Measurements from ENCODE around the gene ACE2. TPM values are rescaled to one million over a fixed set of nuclear protein-coding genes. Genes with fewer than 3 reads are reported as not detected.
"Not testable (repeated sequence)": the region's sequence is repeated elsewhere in the genome, so short reads cannot be mapped to it uniquely, and the experiment has no call there.

ACE2 gene
- not detected in 2 replicates for total RNA-seq

DNA sequence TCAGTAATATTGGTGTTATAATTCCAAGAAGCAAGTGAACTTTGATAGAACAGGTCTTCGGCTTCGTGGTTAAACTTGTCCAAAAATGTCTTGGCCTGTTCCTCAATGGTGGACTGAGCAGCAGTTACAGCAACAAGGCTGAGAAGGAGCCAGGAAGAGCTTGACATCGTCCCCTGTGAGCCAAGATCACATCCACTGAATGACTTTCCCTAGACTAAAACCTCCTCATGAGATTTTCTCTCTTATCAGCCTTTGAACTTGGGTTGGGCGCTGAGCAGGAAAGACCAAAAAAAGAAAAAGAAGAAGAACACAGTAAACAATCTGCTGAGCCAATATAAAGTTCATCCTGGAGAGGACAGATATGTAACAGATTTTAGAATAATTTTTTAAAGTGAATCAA lies at the start of gene ACE2:
Gene ACE2, minus strand, starts transcription at position 216 of the 400 bp plus-strand sequence. Its CDS starts 49 bp downstream, at position 167.
- no peak for DNase-seq (ENCODE audit: extremely low read depth, low read depth, low spot score)

DNA sequence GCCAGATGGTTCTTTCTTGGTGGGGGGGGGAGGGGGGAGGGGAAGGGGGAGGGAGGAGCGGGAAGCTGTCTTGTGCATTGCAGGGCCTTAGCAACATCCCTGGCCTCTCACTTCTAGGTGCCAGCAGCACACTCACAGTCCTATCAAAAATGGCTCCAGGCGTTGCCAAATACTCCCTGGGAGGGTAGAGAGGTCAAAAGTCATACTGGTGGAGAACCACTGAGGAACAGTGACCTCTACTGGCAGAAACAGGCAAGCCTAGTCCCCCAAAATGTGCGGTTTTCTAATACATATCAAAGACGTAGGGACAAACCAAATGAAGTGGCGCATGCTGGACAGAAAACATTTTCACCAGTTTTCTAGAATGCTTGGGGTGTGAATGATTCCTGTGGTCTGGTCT lies 46.8 kb upstream of the ACE2 start:
- not testable (repeated sequence) for DNase-seq (ENCODE audit: extremely low read depth, low read depth, low spot score)

DNA sequence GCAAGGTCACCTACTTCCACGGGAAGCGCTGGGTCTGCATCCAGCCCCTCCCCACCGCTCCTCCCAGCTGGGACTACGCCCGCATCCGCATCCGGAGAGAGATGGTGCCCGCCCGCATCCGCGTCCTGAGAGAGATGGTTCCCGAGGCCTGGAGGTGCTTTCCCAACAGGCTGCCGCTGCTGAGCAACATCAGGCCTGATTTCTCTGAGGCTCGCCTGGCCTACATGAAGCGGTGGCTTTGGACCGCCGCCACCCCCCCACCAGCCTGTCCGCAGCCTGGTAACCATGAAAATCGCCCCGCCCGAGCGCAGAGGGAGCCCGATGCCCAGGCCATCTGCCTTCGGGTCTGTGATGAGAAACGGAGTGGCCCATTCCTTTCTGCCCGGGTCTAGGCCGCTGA lies 45.8 kb upstream of the ACE2 start:
- DNase-seq (ENCODE audit: extremely low read depth, low read depth, low spot score): no peak

DNA sequence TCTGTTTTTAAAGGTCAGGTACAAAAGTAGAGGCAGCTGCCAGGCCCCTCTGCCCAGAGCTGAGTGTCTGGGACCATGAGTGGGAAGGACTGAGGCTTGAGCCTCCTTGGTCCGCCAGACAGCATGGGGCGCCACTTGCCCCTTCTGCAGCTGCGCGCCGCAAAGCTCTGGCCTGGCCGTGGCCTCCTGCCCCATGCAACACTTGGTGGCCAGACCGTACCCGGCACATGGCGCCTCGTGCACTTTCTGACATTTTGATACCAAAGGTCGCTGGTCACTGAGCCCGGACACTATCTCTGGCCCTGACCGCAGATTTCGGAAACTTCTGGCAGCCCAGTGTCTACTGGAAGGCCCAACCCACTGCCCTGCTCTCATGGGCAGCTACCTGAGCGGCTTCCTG lies 45.3 kb upstream of the ACE2 start:
- DNase-seq (ENCODE audit: extremely low read depth, low read depth, low spot score): no peak

DNA sequence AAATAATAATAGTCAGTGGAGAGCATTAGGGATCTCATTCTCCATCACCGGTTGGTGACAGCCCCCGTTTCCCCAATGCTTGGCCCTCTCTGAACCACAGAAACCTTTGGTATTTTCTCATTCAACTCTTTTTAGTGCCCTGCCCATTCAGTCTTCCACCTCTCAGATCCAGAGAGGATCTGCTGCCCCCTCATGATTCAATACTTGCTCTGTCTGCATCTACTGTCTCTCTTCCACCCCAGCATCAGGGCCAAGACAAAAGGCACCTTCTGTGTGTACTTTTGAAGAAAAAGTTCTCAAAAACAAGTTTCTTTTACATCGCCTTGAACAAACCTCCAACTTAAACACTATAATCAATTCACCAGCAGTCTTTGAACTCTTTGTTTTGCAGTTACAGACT lies 44.5 kb upstream of the ACE2 start:
- DNase-seq (ENCODE audit: extremely low read depth, low read depth, low spot score): no peak

DNA sequence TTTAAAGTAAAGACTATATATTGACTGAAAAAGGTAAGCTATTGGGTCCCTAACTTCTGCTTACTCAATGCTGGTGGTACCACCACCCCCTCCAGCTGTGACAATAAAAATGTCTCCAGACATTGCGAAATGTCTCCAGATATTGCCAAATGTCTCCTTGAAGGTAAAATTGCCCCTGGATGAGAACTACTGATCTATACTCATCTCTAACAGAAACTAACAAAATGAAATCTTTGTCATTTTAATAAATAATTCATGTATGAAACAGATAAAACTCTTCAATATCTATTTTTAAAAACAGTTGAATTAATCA lies 43.8 kb upstream of the ACE2 start:
- DNase-seq (ENCODE audit: extremely low read depth, low read depth, low spot score): no peak

DNA sequence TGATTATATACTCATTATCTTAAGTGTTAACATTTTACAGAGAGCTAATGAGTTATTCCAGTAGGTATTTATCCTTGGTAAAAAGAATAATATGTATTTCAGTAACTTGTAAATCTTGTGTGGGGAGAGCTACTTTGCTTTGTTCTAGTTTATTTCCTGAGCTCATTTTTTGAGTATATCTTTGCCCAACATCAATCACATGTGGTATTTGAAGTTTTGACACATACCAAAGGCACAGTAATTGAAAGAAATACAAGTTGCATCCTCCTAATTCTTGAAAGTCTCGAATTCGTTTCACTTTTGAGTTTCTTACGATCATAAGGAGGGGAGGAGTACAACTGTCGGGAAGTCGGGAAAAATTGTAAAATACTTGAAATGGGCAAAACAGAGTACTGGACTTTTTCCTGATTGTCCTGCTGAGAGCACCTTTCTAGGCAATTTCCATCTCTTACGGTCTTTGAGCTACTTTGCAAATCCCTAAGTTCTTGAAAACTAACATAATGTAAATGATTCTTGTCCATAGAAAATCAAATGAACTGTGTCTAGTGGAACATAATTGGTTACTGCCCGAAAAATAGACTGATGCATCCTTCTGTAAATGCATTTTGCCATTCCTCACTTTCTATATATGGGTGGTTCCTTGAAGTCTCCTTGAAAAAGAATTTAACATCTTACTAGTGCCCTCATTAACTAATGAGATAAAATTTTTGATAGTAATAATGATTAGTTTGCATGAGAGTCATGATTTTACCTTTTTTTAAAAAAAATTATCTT lies 43.2 kb upstream of the ACE2 start:
- DNase-seq (ENCODE audit: extremely low read depth, low read depth, low spot score): no peak

DNA sequence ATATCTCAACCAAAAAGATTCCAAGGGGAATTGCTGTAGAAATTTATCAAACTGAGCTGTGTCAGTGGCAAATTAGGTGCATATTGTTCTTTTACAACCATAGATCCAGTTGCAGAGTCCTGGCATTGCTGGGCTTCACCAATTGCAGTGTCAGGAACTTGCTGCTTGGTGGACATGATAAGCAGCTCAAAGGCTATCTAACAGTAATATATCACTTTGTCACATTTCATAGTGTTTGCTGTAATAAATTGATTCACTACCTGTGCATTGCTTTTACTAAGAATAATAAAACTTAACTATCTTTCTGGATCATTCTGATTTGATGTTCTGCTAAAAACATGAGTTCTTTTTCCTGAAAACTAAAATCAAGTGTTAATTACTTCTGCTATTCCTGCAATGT lies 30.9 kb upstream of the ACE2 start:
- DNase-seq (ENCODE audit: extremely low read depth, low read depth, low spot score): no peak

DNA sequence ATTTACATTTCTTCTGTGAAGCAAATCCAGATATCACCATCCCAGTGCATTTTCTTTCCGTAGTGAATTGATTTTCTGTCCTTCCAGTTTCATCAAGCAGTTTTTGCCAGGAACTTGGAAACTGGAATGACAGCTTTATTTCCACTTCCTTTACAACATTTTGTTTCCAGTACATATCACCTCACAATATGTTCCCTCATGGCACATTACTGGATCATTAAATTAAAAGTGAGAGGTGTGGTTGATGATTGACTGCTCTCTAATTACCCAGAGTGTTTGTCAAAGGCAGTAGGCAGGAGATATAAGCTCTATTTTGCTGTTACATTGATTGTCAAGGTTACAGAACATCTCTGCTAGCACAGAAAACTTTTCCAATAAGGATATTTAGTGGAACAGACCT lies 22.3 kb upstream of the ACE2 start:
- no peak for DNase-seq (ENCODE audit: extremely low read depth, low read depth, low spot score)

DNA sequence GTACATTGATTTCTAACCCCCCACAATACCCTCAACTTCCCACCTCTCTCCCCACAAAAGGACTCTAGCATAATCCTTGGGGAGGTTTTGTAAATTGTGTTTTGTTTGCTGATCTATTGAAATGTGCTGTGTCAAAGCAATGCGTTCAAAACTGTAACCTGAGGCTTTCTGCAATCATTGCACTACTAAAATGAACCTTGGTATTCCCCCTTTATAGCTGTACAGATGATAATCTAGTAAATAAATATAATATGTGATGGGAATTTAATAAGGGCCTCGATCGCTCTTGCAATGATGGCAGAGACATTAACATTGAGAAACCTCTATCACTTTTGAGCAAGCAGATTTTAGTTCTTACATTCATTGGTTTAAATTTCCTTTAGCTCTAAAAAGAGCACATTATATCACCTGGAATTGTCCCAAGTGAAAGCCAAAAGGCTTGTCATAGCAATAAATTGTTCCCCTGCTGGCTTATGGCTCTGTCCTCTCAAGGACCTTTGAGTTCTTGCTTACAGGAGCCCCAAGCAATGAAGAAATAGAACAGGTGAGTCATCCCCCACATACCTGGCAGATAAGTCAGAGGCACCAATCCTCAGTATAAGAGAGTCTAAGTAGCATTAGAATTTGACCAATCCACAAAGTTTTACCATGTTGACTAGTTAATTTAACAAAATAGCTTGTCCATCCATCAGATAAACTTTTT lies 18.4 kb upstream of the ACE2 start:
- DNase-seq (ENCODE audit: extremely low read depth, low read depth, low spot score): no peak

DNA sequence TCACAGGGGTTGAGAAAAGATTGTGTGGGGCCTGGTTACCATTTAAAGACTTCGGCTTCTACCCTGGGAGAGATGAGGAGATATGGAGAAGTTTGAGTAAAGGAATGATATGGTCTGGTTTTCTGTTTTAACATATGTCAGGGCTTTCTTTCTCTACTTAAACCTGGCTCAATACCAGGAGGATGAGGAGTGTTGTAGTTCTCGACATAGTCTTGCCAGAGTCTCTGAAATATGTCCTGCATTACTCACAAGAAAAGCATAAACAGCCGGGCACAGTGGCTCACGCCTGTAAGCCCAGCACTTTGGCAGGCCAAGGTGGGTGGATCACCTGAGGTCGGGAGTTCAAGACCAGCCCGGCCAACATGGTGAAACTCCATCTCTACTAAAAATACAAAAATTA lies 16.4 kb upstream of the ACE2 start:
- no peak for DNase-seq (ENCODE audit: extremely low read depth, low read depth, low spot score)

DNA sequence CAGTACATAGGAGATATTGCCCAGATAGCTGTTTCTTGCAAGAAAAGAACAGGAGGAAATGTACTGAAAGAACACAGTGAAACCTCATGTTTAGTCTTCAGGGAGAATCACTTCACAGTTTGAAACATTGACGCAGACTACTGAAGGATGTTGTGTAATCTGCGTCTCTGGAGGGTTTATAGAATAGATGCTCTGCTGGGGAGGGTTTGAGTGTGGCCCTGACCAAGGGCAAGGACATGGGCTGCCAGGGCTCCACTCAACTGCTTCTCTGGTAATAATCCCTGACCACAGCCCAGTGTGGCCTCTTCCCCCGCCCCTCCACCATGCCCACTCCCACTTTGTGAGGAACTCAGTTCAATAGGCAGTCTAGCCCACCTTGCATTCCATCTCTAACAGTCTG lies 15.8 kb upstream of the ACE2 start:
- DNase-seq (ENCODE audit: extremely low read depth, low read depth, low spot score): no peak

DNA sequence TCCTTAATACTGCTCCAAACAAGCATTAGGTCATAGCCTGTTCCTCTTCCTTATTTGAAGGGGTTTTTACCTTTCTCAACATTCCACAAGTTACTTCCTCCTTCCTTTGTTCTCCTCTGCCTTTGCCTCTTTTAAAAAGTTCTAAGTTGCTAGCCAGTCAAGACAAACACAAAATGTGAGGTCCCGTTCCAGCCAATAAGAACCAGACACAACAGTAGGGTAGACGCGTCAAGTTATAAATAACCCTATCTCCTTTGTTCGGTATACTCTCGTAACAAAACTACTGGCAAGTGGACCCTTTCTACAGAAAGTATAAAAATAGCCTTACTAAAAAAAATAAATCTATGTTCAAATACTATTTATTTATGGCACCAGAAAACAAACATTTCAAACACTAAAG lies 6.3 kb upstream of the ACE2 start:
- no peak for DNase-seq (ENCODE audit: extremely low read depth, low read depth, low spot score)

DNA sequence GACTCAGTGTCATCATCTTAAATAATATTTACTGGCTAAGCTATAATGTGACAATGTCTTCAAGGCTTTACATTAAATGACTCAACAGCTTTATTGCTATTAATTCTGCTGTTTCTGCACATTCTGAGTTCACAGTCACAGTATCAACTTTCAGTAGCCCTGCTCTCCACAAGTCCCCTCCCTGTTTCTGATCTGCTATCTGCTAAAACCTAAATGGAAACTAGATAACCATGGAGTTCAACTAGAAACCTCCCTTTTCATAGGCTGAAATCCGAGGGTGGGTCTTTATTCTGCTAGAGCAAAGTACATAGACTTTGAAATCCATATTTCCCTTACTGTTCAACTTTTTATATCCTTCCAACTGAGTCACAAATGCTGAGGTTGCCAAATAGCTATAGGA lies 5.4 kb upstream of the ACE2 start:
- no peak for DNase-seq (ENCODE audit: extremely low read depth, low read depth, low spot score)

DNA sequence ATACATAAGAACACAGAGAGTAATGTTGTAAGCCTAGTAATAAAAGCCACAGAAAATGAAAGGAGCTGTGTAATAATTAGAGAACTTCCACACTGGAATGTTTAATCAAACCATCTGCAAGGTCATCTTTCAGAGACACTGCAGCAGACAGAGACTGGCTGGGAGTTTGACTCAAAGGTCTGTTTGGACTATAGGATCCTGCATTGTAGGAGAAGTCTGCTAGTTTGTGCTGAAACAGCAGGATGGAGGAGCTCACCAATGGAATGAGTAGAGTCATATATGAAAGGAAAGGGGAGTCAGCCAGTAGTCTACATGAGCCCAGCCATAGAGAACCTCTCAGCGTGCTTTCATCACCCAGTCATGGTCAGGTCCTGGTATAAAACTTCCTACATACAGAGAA lies 4.5 kb upstream of the ACE2 start:
- no peak for DNase-seq (ENCODE audit: extremely low read depth, low read depth, low spot score)

DNA sequence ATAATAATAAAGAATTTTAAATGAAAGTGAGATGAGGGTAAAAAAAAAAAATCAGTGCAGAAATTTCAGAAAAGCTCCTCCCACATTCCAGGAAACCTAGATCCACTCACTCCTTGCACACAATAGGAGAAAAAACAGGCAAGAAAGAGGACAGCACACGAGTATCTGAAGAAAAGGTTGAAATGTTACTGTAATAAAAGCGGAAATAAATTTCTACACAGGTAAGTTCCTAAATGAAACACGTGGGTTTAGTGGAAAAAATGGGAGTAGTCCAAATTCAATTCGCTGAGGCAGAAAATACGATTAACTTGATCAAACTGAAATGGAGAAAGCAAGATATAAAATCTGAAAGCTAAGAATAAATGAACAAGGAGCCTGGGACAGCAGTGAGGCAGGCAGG lies 2.0 kb upstream of the ACE2 start:
- DNase-seq (ENCODE audit: extremely low read depth, low read depth, low spot score): no peak

DNA sequence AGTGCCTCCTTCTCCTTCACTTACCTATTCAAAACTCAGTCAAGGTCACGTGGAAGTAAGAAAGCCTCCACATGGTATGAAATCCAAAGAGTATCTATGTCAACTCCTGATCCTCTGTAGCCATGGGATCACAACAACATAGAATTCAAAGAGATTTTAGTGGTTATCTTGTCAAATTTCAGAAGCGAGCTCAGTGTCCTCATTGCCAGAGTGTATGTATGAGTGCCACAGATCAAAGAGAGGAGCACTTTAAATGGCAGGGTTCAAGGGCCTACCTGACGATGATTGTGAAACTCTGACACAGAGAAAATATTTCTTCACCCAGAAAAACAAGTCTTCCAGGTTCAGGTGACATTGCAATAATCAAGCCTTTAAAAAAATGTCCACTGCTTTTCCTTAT lies 1.2 kb upstream of the ACE2 start:
- DNase-seq (ENCODE audit: extremely low read depth, low read depth, low spot score): no peak

DNA sequence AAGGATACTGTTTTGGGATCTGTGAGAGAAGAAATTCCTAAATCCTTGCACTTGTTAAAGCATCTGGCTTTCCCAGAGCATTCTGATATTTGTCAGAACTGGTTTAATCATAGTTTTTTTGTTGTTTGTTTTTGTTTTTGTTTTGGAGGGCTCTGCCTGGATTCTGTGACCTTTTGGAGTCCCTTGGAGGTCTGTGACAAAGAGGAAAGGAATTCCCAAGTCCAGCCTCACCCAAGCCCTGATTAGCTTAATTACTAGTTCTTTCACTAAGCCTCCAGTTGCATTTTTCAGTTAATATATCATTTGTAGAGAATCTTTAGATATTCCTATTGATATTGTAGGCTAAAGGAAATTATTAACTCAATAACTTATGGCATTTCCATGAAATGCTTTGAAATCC lies 711 bp downstream of the ACE2 start:
- DNase-seq (ENCODE audit: extremely low read depth, low read depth, low spot score): no peak

DNA sequence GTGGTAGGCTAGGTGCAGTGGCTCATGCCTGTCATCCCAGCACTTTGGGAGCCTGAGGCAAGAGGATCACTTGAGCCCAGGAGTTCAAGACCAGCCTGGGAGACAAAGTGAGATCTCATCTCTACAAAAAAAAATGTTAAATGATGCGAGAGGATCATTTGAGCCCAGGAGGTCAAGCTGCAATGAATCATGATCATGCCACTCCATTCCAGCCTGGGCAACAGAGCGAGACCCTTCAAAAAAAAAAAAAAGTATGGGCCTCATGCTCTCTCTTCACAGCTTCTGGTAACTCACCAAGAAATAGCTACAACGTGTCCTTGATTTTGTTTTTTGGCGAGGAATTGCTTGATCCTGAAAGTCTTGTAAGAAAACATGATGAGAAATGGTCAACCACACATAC lies 1.3 kb downstream of the ACE2 start:
- no peak for DNase-seq (ENCODE audit: extremely low read depth, low read depth, low spot score)

DNA sequence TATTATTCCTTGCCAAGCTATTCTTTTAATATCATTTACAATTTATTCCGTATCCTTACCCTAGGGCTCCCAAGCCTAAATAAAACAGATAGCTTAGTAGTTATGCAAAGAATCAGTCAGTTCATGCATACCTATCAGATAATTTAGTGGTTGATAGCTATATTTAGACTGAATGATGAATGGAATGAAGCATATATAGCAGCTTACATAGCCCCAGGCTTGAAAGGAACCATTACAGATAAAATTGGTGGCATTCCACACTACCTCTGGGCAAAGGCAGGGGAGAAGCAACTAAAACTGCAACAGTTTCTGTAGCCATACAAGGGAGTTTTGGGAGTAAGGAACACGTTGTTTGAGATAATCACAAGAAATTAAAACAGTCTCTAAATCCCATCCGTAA lies 2.7 kb downstream of the ACE2 start:
- DNase-seq (ENCODE audit: extremely low read depth, low read depth, low spot score): no peak

DNA sequence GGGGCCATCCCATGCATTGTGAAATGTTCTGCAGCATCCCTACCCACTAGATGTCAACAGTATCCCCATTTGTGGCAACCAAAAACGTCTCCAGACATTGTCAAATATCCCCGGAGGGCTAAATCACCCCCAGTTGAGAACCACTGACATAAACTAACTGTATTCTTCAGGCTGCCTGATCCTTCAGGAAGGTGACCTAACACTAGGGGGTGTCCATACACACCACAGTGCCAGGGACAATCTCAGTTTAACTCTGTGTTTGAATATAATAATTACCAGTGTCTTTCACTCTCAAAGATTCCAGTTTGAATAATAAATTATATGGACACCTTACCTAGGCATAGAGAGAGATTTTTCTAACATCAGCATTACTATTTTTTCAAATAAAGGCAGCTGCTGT lies 6.4 kb downstream of the ACE2 start:
- DNase-seq (ENCODE audit: extremely low read depth, low read depth, low spot score): no peak
